Testis (tissue), 3 donors: Measurements from ENCODE around the gene MPL. TPM values are rescaled to one million over a fixed set of nuclear protein-coding genes. Genes with fewer than 3 reads are reported as not detected.

Experiments used
- DNase-seq: peaks from one replicate; pipeline ENCODE4 v3.0.0-alpha.2; 2019
- H3K27ac ChIP-seq, 2 donors: fragments of 200-600 bp; sonication (generic); one replicate each; pipeline ENCODE4 v1.5.1; 2019
- H3K27me3 ChIP-seq: fragments of 200-600 bp; sonication (generic); one replicate; pipeline ENCODE4 v1.5.1; 2019
- H3K36me3 ChIP-seq: fragments of 200-600 bp; sonication (generic); one replicate; pipeline ENCODE4 v1.5.1; 2017; ENCODE audit warnings: low read depth; ENCODE audit errors: missing control alignments
- H3K4me1 ChIP-seq: fragments of 200-600 bp; sonication (generic); one replicate; pipeline ENCODE4 v1.5.1; 2019
- H3K4me3 ChIP-seq, 2 donors: fragments of 200-600 bp; sonication (generic); one replicate each; pipeline ENCODE4 v1.5.1; 2017 to 2019
- H3K9me3 ChIP-seq: fragments of 200-600 bp; sonication (generic); one replicate; pipeline ENCODE4 v1.5.1; 2017
- POLR2A ChIP-seq: fragments of 450-650 bp; IDR thresholded peaks from one replicate; pipeline ENCODE4 v1.6.1; 2017; ENCODE audit warnings: antibody characterized with exemption, mild to moderate bottlenecking, moderate library complexity
- WGBS, 2 donors: methylation state at CpG; one replicate each; pipeline ENCODE4 v1.1.5; 2018; 5-methylcytosine and 5-hydroxymethylcytosine counted together
- intact Hi-C: fragments of 100-400 bp; cut with DNase I; formaldehyde crosslinking; loops from one replicate; pipeline ENCODE4 v1.15.1; 2023; ENCODE audit warnings: low total_unique reads
- polyA plus RNA-seq: library from polyadenylated mRNA; stranded (reverse); fragments of 350-450 nt; fragmentation: Illumina TruSeq; extraction: RNeasy Lipid Tissue Mini Kit (QIAGEN cat#74804); gene quantifications from one replicate; pipeline ENCODE4 v1.2.3, GENCODE V29; 2014; ENCODE audit warnings: low read depth, low replicate concordance; ENCODE audit not compliant: insufficient read depth
- total RNA-seq, 2 donors: library from RNA; depleted of rRNA; stranded (reverse); fragments of >200 nt; gene quantifications; one replicate each; pipeline ENCODE4 v1.2.3, GENCODE V29; 2016
- TF ChIP-seq, protein P1 (sequence below), 3 experiments: fragments of 450-650 bp in 2 of 3; fragments of 200-600 bp in 1 of 3; sonication (generic) in 1 of 3; IDR thresholded peaks; one replicate each; pipeline ENCODE4 v1.5.1; 2016 to 2019; ENCODE audit warnings: antibody characterized with exemption in 3 of 3, mild to moderate bottlenecking in 2 of 3, moderate library complexity in 1 of 3

Gene MPL
- total and polyA plus RNA-seq, 3 donors from 2014 or later: 0.32 to 0.56 (median 0.47) TPM

DNA sequence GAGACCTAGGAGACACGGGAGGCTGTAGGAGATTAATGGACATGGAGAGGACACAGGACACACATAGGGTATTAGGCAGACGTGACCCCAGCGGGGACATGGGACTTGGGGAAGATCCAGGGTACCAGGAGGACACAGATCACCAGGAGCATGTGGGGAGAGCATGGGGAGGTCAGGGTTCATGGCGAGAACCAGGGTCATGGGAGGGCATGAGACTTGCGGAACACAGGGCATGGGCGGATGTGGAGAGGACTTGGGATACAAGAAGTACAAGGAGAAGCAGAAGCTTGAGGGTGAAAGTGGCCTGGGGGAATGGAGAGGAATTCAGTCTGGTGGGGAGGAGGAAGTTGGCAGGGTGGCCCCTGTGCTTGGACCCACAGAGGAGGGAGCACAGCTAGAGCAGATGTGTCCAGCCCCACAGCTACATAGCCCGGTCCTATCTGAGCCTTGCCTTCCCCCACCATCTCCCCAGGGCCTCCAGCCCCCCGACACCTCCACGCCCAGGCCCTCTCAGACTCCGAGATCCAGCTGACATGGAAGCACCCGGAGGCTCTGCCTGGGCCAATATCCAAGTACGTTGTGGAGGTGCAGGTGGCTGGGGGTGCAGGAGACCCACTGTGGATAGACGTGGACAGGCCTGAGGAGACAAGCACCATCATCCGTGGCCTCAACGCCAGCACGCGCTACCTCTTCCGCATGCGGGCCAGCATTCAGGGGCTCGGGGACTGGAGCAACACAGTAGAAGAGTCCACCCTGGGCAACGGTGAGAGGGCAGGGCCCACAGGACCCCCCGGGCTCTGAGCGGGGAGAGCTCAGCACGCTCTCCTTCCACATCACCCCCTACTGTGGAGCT, 24.7 kb upstream of the MPL start:
- no peaks in the 10 kb centered on the region for H3K36me3 ChIP-seq
- H3K27me3 ChIP-seq: no peaks in the 10 kb centered on the region
- no peak overlapping the region for H3K4me3 ChIP-seq
- H3K4me1 ChIP-seq: no peaks in the 10 kb centered on the region
- 90% methylated on average over 19 to 24 of the region's 24 CpGs for WGBS, 2 donors
- DNase-seq: no peak
- no peak overlapping the region for H3K27ac ChIP-seq
- TF ChIP-seq, protein P1, sequence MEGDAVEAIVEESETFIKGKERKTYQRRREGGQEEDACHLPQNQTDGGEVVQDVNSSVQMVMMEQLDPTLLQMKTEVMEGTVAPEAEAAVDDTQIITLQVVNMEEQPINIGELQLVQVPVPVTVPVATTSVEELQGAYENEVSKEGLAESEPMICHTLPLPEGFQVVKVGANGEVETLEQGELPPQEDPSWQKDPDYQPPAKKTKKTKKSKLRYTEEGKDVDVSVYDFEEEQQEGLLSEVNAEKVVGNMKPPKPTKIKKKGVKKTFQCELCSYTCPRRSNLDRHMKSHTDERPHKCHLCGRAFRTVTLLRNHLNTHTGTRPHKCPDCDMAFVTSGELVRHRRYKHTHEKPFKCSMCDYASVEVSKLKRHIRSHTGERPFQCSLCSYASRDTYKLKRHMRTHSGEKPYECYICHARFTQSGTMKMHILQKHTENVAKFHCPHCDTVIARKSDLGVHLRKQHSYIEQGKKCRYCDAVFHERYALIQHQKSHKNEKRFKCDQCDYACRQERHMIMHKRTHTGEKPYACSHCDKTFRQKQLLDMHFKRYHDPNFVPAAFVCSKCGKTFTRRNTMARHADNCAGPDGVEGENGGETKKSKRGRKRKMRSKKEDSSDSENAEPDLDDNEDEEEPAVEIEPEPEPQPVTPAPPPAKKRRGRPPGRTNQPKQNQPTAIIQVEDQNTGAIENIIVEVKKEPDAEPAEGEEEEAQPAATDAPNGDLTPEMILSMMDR (IDR thresholded peaks at IDR 0.05): no peak
- no peak for TF ChIP-seq POLR2A
- no peaks in the 10 kb centered on the region for H3K9me3 ChIP-seq
- intact Hi-C loops: no loop called here

DNA sequence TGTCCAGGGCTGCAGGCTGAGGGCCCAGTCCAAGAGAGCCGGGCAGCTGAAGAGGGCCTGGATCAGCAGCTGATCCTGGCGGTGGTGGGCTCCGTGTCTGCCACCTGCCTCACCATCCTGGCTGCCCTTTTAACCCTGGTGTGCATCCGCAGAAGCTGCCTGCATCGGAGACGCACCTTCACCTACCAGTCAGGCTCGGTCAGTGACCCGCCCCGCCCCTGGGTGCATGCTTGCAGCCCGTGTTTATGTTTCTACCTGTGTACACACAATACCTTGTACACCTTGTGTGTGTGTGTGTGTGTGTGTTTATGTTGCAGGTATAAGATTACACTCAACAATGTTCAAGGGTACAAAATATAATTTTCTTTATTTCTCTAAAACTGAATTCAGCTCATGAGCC, 23.8 kb upstream of the MPL start:
- Histone ChIP-seq H3K27ac (no peak overlapping the region), H3K4me3 (no peak overlapping the region), H3K27me3 (no peaks in the 10 kb centered on the region), H3K4me1 (no peaks in the 10 kb centered on the region), H3K9me3 (no peaks in the 10 kb centered on the region), H3K36me3 (no peaks in the 10 kb centered on the region)
- no peak for TF ChIP-seq POLR2A
- TF ChIP-seq, protein P1 (IDR thresholded peaks at IDR 0.05): no peak
- no peak for DNase-seq
- 95 to 98% methylated on average over 10 of the region's 10 CpGs for WGBS, 2 donors
- intact Hi-C loops: no loop called here

DNA sequence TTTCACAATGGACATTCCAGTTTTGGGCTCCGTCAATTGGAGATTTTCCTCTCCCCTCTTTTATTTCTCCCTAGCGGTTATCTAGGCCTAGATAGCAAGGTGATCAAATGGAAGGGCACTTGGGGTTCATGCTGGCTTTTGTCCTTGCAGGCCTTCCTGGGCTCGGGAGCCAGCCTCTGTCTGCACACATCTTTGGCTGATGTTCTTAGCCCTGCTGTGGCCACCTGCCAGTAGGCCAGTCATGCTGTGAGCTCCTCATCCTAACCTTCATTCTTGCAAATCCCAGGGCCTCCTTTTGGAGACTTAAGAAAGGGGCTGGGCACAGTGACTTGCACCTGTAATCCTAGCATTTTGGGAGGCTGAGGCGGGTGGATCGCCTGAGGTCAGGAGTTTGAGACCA, 23.4 kb upstream of the MPL start:
- Histone ChIP-seq H3K4me1 (no peaks in the 10 kb centered on the region), H3K4me3 (no peak overlapping the region), H3K27me3 (no peaks in the 10 kb centered on the region), H3K36me3 (no peaks in the 10 kb centered on the region), H3K9me3 (no peaks in the 10 kb centered on the region), H3K27ac (no peak overlapping the region)
- TF ChIP-seq POLR2A: no peak
- TF ChIP-seq, protein P1 (IDR thresholded peaks at IDR 0.05): no peak
- no peak for DNase-seq
- intact Hi-C loops: no loop called here
- WGBS, 2 donors: 90 to 97% methylated on average over 5 of the region's 5 CpGs

DNA sequence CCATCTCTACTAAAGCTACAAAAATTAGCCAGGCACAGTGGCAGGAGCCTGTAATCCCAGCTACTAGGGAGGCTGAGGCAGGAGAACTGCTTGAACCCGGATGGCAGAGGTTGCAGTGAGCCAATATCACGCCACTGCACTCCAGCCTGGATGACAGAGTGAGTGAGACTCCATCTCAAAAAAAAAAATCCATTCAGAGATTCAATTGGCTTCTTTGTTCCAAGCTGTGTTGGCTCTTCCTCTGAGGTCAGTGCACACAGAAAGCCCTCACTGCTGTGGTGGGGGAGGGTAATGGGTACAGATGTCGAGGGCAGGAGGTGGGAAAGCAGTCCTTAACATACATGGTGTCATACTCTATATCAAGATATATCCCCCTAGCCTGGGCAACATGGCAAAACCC, 22.1 kb upstream of the MPL start:
- TF ChIP-seq, protein P1 (IDR thresholded peaks at IDR 0.05): no peak
- TF ChIP-seq POLR2A: no peak
- Histone ChIP-seq H3K27me3 (no peaks in the 10 kb centered on the region), H3K9me3 (no peaks in the 10 kb centered on the region), H3K4me1 (no peaks in the 10 kb centered on the region), H3K27ac (no peak overlapping the region), H3K36me3 (no peaks in the 10 kb centered on the region), H3K4me3 (no peak overlapping the region)
- WGBS, 2 donors: 91 to 93% methylated on average over 3 of the region's 3 CpGs
- no peak for DNase-seq
- intact Hi-C loops: no loop called here
